ENCODE results near the gene RALB.
A peak's percentile ranks its signal among the peaks of the same experiment; 100 is the strongest.

The RALB gene

DNA sequence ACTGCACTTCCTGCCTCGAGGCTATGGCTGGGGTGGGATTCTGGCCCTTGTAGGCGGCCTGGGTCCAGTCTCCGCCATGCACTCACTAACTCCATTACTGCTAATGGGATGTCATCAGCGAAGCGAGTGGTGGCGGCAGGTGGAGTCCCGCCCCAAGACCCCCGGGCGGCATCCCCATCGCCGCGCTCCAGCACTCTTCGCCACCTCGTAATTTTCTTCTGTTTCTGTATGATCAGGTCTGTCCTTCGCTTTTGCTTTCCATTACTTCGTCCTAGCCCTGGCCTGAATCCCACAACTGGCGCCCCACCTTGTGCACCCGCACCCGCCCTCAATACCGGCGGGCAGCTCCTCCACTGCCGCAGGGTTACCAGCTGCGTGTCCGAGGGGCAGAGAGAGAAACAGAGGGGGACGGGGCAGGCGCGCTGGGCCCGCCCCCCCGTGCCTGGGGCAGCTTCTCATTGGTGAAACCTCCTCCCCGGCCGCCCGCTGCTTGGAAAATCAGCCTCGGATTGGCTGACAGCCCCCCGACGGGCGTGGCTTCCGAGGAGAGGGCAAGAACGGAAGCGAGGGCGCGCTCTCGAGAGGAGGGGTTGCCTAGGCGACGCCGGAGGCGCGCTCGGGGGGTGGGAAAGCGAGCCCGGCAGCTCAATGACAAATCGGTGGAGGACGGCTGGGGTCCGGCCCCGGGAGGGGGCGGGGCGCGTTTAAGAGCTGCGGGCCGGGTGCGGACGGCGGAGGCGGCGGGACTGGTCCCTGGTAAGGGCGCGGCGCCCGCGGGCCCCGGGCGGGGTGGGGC is at the start of gene RALB:
TSS of gene RALB (plus strand) at position 628 of the 796 bp plus-strand sequence. CDS start 25,813 bp downstream, outside the sequence.
- intact Hi-C loops (cut with DNase I): loop anchor here (1.0 kb wide), 2 partner anchors 29 to 61 kb away; partner anchors contain the start of gene TMEM185B
- DNase-seq: peak; percentile 98 to 100 (median 100)

GRCh38 chr2:120203251-120204021 is 49.2 kb upstream of the RALB start:
- peak in 1 of 10 donors; percentile 79 for DNase-seq
- intact Hi-C loops (cut with DNase I): no loop called here

GRCh38 chr2:120204022-120204405 is 48.6 kb upstream of the RALB start:
- peak in 2 of 10 donors; percentile 19 to 53 for DNase-seq

DNA sequence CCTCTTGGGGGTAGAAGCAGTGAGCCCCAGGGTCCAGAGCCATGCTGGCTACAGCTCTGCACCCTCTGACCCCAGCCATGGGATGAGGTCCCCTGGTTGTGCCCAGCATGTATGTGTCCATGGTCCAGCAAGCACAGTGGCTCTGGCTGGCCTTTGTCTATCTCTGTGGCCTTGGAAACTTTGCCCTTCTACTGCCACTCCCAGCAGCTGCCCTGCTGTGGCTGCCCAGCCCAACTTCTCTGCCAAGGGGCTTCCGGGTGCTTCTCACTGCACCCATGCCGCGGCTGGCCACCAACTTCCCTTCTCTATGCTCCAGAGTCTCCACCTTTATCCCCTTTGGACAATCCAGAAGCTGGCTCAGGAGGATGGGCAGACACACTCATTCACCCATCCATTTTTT is 48.2 kb upstream of the RALB start:
- DNase-seq: peak in 2 of 10 donors; percentile 19 to 35
- intact Hi-C loops (cut with DNase I): no loop called here

More at GRCh38 chr2:120204022-120204405, 48.6 kb upstream of the RALB start:
- intact Hi-C loops (cut with DNase I): no loop called here

DNA sequence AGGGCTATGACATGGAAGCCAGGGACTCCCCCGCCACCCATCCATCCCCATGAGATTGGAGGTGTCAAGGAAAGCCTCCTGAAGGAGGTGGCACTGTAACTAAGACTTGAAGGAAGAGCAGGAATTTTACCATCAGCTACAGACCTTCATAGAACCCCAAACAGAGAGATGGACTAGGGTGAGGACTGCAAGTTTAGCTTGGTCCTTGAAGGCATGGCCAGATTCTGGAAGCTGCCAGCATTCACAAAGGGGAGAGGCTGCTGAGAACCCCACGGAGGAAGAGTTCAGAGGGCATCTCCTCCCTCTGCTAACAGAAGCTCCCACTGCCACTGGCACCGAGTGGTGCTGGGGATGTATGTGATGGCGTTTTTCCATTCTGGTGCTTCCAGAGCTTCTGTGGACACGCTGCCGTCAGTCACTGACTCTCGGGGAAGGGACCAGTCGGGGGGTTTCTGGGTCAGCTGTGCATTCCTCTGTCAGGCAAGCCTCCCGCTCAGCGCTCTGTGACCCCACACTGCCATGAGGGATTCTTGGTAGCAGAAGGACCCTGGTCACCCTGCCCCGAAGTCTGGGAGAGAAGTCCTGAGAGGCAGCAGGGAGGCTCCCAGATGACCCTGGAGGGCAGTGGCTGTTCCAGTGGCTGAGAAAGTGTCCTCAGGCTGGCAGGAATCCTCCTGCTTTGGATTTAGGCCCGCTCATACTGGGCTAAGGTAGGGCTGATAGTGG is 47.5 kb upstream of the RALB start:
- intact Hi-C loops (cut with DNase I): no loop called here
- peak in 2 of 10 donors; percentile 62 to 72 for DNase-seq

GRCh38 chr2:120206022-120206581 is 46.5 kb upstream of the RALB start:
- intact Hi-C loops (cut with DNase I): no loop called here
- peak in 2 of 10 donors; percentile 53 to 70 for DNase-seq

- intact Hi-C loops (cut with DNase I): no loop called here
Observed at GRCh38 chr2:120208381-120209353, 44.0 kb upstream of the RALB start.

GRCh38 chr2:120209427-120210269 is 43.0 kb upstream of the RALB start:
- peak in 1 of 10 donors; percentile 47 for DNase-seq
- intact Hi-C loops (cut with DNase I): no loop called here

More at GRCh38 chr2:120208381-120209353, 44.0 kb upstream of the RALB start:
- DNase-seq: peak in 1 of 10 donors; percentile 63

DNA sequence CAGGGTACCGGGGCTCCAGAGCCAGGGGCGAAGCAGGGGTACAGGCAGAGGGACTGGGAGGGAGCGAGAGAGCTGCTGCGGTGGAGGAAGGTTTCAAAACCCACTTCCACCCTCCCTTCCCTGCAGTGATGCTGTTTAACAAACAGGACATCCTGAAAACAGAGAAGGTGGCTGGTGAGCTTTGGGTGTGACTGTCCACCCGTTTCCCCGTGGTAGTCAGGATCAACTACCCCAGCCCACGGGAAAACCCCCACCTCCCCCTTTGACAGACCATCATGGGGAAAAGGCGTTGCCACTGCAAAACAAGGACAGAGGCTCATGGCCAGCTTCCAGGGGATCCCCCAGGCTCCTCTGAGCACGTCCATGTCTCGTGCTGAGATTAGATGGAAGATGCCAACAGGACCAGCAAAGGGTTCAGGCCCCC is 42.4 kb upstream of the RALB start:
- intact Hi-C loops (cut with DNase I): no loop called here
- DNase-seq: peak in 1 of 10 donors; percentile 15

- peak in 1 of 10 donors; percentile 40 for DNase-seq
- intact Hi-C loops (cut with DNase I): no loop called here
Observed at GRCh38 chr2:120218181-120218580, 34.5 kb upstream of the RALB start.

DNA sequence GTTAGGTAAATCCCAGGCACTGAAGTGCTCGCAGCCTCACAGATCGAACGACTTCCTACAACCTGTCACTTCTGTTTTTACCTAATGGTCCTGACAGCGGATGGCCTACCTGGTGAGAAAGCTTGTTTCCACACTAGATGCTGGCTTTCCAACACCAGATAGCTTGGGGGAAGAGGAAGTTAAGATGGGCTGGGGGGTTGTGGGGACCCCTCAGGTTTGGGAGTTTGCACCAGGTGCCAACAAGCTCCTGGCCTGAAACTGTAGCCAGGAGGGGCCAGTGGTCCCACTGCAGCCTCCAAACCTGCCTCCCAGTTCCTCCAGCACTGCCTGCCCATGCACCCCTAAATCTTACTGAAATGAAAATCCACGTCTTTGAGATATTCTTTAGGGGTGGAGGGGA is 33.4 kb upstream of the RALB start:
- intact Hi-C loops (cut with DNase I): no loop called here
- peak in 2 of 10 donors; percentile 11 to 27 for DNase-seq

- intact Hi-C loops (cut with DNase I): no loop called here
- peak in 2 of 10 donors; percentile 58 to 70 for DNase-seq
Observed at GRCh38 chr2:120219766-120220165, 32.9 kb upstream of the RALB start.

DNA sequence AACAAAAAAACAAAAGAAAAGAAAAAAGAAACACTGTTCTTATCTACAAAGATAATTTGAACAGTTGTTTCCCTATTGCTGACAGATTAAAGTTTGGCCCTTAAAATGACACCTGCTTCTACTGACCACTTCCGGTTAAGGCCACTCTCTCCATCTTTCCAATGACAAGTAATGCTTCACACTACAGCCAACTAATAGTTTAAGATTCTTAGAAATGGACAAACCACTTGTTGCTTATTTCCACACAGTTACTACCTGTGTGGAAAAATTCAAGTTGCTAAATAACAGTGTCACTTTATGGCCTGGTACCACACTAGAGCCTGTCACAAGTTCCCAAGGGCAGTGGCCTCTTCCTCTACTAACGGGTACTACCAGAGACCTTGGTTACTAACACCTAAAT is 31.9 kb upstream of the RALB start:
- DNase-seq: peak in 1 of 10 donors; percentile 10
- intact Hi-C loops (cut with DNase I): no loop called here

DNA sequence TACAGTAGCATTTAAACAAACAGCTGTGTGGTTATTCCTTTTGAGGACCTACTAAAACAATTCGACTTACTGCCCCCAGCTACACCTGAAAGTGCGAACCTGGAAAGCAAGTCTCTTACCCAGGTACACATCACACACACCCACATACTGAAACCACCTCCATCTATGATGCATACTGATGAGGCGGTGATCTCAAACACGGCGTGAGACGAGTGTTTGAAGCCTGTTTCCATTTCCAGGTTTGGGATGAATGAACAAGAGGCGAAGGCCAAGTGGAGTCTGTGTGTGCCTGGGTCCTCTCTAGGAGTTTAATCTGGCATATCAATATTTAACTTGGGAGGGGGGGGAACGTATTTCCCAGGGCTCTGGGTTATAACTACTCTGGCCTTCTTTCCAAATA is 31.0 kb upstream of the RALB start:
- peak in 1 of 10 donors; percentile 3 for DNase-seq
- intact Hi-C loops (cut with DNase I): no loop called here

GRCh38 chr2:120222186-120223033 is 30.2 kb upstream of the RALB start:
- peak in 2 of 10 donors; percentile 68 to 83 for DNase-seq
- intact Hi-C loops (cut with DNase I): loop anchor here (1.0 kb wide), 1 partner anchor 31 kb away; no protein-coding TSS in a partner anchor

- intact Hi-C loops (cut with DNase I): loop anchor here (1.0 kb wide), 1 partner anchor 30 kb away; no protein-coding TSS in a partner anchor
- peak; percentile 80 to 98 (median 89) for DNase-seq
Observed at GRCh38 chr2:120223034-120223912, 29.4 kb upstream of the RALB start, which contains the start of gene TMEM185B. Gene TMEM185B (minus strand): TSS chr2:120223400. CDS start chr2:120222976, 424 bp downstream.
